Activated effector memory CD4-positive, alpha-beta T cell treated with Interleukin-2 at 50 U/mL for 16 hours (primary cell): ENCODE data around the gene UBLCP1.
"Not testable (repeated sequence)": the region's sequence is repeated elsewhere in the genome, so short reads cannot be mapped to it uniquely, and the experiment has no call there.

Experiments used
- DNase-seq: peaks from one replicate; pipeline ENCODE4 v3.0.0-alpha.2; 2020

The UBLCP1 gene

GRCh38 chr5:159262859-159263568, at the start of gene UBLCP1:
TSS of gene UBLCP1 (plus strand) at chr5:159263290. CDS start at chr5:159268916, 5,626 bp downstream.
- peak; percentile 71 for DNase-seq

GRCh38 chr5:159214486-159215271, 48.4 kb upstream of the UBLCP1 start:
- DNase-seq, result no peak

GRCh38 chr5:159215886-159216285, 47.2 kb upstream of the UBLCP1 start:
- DNase-seq, result no peak

GRCh38 chr5:159216454-159216853, 46.6 kb upstream of the UBLCP1 start:
- DNase-seq, result no peak

GRCh38 chr5:159217236-159217635, 45.9 kb upstream of the UBLCP1 start:
- no peak for DNase-seq

- no peak for DNase-seq
These were observed 44.5 kb upstream of the UBLCP1 start for GRCh38 chr5:159218595-159219023.

- no peak for DNase-seq
These were observed 42.9 kb upstream of the UBLCP1 start for GRCh38 chr5:159220206-159220605.

GRCh38 chr5:159223469-159223868, 39.6 kb upstream of the UBLCP1 start:
- DNase-seq, result no peak

- no peak for DNase-seq
These were observed 38.6 kb upstream of the UBLCP1 start for GRCh38 chr5:159224471-159224870.

GRCh38 chr5:159226451-159226850, 36.6 kb upstream of the UBLCP1 start:
- DNase-seq, result no peak

- DNase-seq, result no peak
These were observed 35.6 kb upstream of the UBLCP1 start for GRCh38 chr5:159227452-159227851.

GRCh38 chr5:159228097-159228496, 35.0 kb upstream of the UBLCP1 start:
- not testable (repeated sequence) for DNase-seq

- DNase-seq, result no peak
These were observed 32.4 kb upstream of the UBLCP1 start for GRCh38 chr5:159230657-159231056.

- no peak for DNase-seq
These were observed 31.9 kb upstream of the UBLCP1 start for GRCh38 chr5:159231167-159231566.

- not testable (repeated sequence) for DNase-seq
These were observed 27.1 kb upstream of the UBLCP1 start for GRCh38 chr5:159235871-159236520.

- DNase-seq, result no peak
These were observed 22.7 kb upstream of the UBLCP1 start for GRCh38 chr5:159240301-159240870.

GRCh38 chr5:159241946-159242552, 21.0 kb upstream of the UBLCP1 start:
- no peak for DNase-seq

- no peak for DNase-seq
These were observed 20.4 kb upstream of the UBLCP1 start for GRCh38 chr5:159242656-159243055.

GRCh38 chr5:159243385-159243784, 19.7 kb upstream of the UBLCP1 start:
- DNase-seq, result no peak

- no peak for DNase-seq
These were observed 18.9 kb upstream of the UBLCP1 start for GRCh38 chr5:159244163-159244562.

GRCh38 chr5:159244890-159245289, 18.2 kb upstream of the UBLCP1 start:
- DNase-seq, result no peak

- DNase-seq, result no peak
These were observed 13.9 kb upstream of the UBLCP1 start for GRCh38 chr5:159249158-159249557.

- DNase-seq, result no peak
These were observed 10.9 kb upstream of the UBLCP1 start for GRCh38 chr5:159252195-159252594.
